Breast epithelium (tissue), 4 donors: Measurements from ENCODE around the gene CD47. TPM values are rescaled to one million over a fixed set of nuclear protein-coding genes. Genes with fewer than 3 reads are reported as not detected.

ENCODE experiments used
- DNase-seq, 2 donors: peaks; one replicate each; pipeline ENCODE4 v3.0.0-alpha.2; 2019; ENCODE audit warnings: low spot score in 2 of 2
- H3K27ac ChIP-seq, 2 donors: fragments of 200-600 bp; sonication (generic) in 1 of 2; one replicate each; pipeline ENCODE4 v1.5.1; 2016 to 2019; ENCODE audit warnings: mild to moderate bottlenecking in 1 of 2
- H3K27me3 ChIP-seq, 2 donors: fragments of 200-600 bp; sonication (generic) in 1 of 2; one replicate each; pipeline versions ENCODE4 v1.5.1 to v1.6.0; 2017 to 2019; ENCODE audit warnings: control low read depth in 1 of 2, mild to moderate bottlenecking in 1 of 2
- H3K36me3 ChIP-seq: fragments of 200-600 bp; one replicate; pipeline ENCODE4 v1.5.1; 2019
- H3K4me1 ChIP-seq, 2 donors: fragments of 200-600 bp; sonication (generic); one replicate each; pipeline ENCODE4 v1.5.1; 2016 to 2019; ENCODE audit warnings: control low read depth in 1 of 2
- H3K4me3 ChIP-seq, 3 donors: fragments of 200-600 bp; sonication (generic); 1 replicate in 2 of 3; 2 replicates in 1 of 3; pipeline ENCODE4 v1.5.1; 2016 to 2019; ENCODE audit warnings: mild to moderate bottlenecking in 3 of 3, moderate library complexity in 2 of 3
- H3K9me3 ChIP-seq, 2 donors: fragments of 200-600 bp; sonication (generic) in 1 of 2; one replicate each; pipeline ENCODE4 v1.5.1; 2016 to 2019; ENCODE audit warnings: control low read depth in 1 of 2
- POLR2A ChIP-seq: fragments of 450-650 bp; IDR thresholded peaks from one replicate; pipeline ENCODE4 v1.6.1; 2016; ENCODE audit warnings: antibody characterized with exemption, mild to moderate bottlenecking, moderate library complexity
- POLR2AphosphoS5 ChIP-seq, 3 donors: sonication (generic); formaldehyde crosslinking; IDR thresholded peaks; one replicate each; pipeline ENCODE4 v1.6.1; 2017; ENCODE audit warnings: antibody characterized with exemption in 3 of 3
- intact Hi-C: fragments of 100-400 bp; cut with DNase I; formaldehyde crosslinking; loops from one replicate; pipeline ENCODE4 v1.15.1; 2023; ENCODE audit warnings: low total_unique reads
- total RNA-seq, 3 donors: library from RNA; depleted of rRNA; stranded (reverse); fragments of >200 nt; gene quantifications; one replicate each; pipeline ENCODE4 v1.1.0, GENCODE V29; 2016
- TF ChIP-seq, protein P1 (sequence below), 3 donors: fragments of 450-650 bp; IDR thresholded peaks; one replicate each; pipeline ENCODE4 v1.5.1; 2016 to 2017; ENCODE audit warnings: antibody characterized with exemption in 3 of 3, mild to moderate bottlenecking in 3 of 3, moderate library complexity in 3 of 3

CD47 gene
- total RNA-seq, result 100 to 1,000 TPM in 1 of 3 donors, 10 to 100 TPM in 2; 52.8 to 126 (median 85.5) TPM

DNA sequence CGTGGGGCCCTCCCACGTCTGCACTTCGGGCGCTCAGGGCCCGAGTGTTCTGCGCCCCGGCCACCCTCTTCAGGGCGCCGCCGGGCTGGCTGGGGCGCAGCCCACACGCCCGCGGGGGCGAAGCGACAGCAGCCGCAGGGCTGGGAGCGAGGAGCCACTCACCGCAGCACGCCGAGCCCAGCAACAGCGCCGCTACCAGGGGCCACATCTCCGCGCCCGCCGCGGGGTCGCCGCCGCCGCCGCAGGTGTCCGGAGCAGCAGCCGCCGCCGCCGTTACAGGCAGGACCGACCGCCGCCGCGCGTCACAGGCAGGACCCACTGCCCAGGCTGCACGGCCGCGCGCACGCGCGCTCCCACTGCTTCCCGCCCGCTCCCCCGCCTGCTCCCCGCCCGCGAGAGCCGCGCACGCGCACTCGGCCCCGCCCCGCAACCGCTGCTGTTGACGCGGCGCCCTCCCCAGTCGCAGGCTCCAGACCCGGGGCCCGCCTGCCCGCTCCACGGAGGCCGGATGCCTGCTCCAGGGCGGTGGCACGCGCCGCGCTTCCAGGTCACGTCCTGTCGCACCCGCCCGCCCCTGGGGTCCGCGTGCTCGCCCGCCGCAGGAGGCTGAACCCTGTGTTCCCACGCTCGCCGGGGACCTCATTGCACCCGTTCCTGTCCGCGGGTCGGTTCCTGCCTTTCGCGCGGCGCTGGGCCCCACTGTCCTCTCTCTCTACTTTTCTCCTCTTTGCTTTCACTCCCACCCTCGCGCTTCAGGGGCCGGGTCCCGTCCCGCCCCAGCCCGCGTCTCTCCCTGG lies at the start of gene CD47:
Gene CD47, minus strand, starts transcription at position 331 of the 797 bp plus-strand sequence. Its CDS starts 123 bp downstream, at position 208.
- peak; percentile 59 to 88 (median 68) for TF ChIP-seq POLR2AphosphoS5 (IDR thresholded peaks at IDR 0.05)
- peak; percentile 50 for TF ChIP-seq POLR2A
- TF ChIP-seq, protein P1, sequence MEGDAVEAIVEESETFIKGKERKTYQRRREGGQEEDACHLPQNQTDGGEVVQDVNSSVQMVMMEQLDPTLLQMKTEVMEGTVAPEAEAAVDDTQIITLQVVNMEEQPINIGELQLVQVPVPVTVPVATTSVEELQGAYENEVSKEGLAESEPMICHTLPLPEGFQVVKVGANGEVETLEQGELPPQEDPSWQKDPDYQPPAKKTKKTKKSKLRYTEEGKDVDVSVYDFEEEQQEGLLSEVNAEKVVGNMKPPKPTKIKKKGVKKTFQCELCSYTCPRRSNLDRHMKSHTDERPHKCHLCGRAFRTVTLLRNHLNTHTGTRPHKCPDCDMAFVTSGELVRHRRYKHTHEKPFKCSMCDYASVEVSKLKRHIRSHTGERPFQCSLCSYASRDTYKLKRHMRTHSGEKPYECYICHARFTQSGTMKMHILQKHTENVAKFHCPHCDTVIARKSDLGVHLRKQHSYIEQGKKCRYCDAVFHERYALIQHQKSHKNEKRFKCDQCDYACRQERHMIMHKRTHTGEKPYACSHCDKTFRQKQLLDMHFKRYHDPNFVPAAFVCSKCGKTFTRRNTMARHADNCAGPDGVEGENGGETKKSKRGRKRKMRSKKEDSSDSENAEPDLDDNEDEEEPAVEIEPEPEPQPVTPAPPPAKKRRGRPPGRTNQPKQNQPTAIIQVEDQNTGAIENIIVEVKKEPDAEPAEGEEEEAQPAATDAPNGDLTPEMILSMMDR (IDR thresholded peaks at IDR 0.05), result no peak
- H3K27ac ChIP-seq, result peak within 1 kb of the TSS; percentile 92 to 96
- intact Hi-C loops, result loop anchor here (2.0 kb wide), 1 partner anchor 132 kb away; the partner anchor contains the start of gene IFT57
- no peaks in the 10 kb centered on the region for H3K36me3 ChIP-seq
- H3K4me1 ChIP-seq, result peaks cover 0 to 4% of the 10 kb centered on the region in 2 donors
- H3K27me3 ChIP-seq, result no peaks in the 10 kb centered on the region
- peak; percentile 91 to 93 for DNase-seq
- H3K4me3 ChIP-seq, result peak within 1 kb of the TSS; percentile 80 to 97 (median 96)
- no peaks in the 10 kb centered on the region for H3K9me3 ChIP-seq

DNA sequence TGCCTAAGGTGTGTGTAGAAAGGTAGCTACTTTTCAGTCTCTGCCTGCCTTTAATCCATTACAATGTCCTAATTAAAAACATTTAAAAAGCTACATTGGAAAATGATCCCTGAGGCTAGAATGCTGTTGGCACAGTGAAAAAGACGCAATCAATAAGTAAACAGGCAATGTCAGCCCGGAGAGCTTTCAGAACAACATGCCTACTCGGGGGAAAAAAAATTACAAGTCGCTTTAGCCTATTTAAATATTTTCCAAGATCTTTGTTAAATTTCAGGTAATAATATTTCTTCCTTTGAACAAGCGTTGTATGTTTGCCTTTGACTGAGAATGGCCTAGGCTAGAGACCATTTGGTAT lies 46.6 kb upstream of the CD47 start:
- no peak for TF ChIP-seq POLR2AphosphoS5 (IDR thresholded peaks at IDR 0.05)

DNA sequence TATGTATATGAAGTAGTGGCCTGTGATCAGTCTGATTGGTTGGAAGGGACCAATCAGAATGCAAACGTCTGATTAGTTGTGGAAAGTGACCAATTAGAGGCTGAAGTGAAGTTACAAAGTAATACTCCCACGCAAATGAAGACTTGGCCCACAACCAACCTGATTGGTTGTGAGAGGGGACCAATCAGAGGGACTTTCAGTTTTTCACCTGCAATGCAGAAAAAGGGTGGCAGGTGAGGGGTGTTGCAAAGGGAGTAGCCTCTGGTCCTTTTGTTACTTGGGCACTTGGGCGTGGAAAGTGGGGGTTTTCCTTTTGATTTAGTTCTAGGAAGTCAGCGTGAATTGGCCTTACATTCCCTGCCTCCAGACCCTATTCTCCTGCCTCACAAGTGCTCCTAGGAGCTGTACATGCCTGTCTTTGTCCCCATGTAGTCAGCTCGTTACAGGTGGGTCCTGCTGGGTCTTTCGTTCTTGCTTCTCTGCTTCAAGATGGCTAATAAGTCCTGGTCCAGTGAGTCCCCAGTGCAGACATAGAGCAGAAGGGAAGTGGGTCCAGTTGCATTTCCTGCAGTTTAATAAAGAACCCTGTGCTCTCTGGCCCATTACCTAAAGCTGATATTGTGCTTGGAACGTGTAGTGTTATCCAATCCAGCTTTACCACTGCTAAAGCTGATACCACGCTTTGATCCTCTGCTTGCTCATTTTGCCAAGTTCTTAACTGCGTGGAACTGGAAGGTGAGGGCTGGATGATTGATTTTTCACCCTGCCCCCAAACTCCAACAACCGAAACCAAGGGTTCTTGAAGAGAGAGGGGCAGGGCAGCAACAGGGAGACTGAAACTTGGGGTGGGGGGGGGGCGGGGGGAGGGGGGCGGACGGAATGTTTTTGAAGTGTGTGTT lies 46.0 kb upstream of the CD47 start:
- DNase-seq, result no peak
- intact Hi-C loops, result no loop called here
- no peaks in the 10 kb centered on the region for H3K27me3 ChIP-seq
- no peaks in the 10 kb centered on the region for H3K4me1 ChIP-seq
- no peaks in the 10 kb centered on the region for H3K36me3 ChIP-seq
- H3K27ac ChIP-seq, result no peak overlapping the region
- no peak for TF ChIP-seq POLR2A
- TF ChIP-seq, protein P1 (IDR thresholded peaks at IDR 0.05), result no peak
- no peak for TF ChIP-seq POLR2AphosphoS5 (IDR thresholded peaks at IDR 0.05)
- no peak overlapping the region for H3K4me3 ChIP-seq
- H3K9me3 ChIP-seq, result no peaks in the 10 kb centered on the region

More for the DNA sequence above, 46.6 kb upstream of the CD47 start:
- Histone ChIP-seq H3K4me1 (no peaks in the 10 kb centered on the region), H3K36me3 (no peaks in the 10 kb centered on the region), H3K9me3 (no peaks in the 10 kb centered on the region), H3K4me3 (no peak overlapping the region), H3K27ac (no peak overlapping the region), H3K27me3 (no peaks in the 10 kb centered on the region)
- intact Hi-C loops, result no loop called here
- no peak for DNase-seq

DNA sequence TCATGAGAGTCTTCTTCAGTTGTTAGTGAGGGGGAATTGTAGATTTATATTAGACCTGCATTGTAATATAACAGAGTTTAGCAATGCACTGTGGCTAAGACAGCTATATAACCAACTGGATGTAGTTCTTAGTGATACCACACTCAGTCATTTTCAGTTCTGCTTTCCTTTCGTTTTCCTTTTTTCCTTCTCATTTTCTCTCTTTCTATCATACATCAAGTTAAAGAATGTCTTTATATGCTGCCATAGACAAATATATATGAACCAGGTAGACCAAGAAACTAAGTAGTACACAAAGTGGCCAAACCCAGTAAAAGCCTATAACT lies 43.7 kb upstream of the CD47 start:
- no peak for DNase-seq
- intact Hi-C loops, result no loop called here
- H3K36me3 ChIP-seq, result no peaks in the 10 kb centered on the region
- H3K4me3 ChIP-seq, result no peak overlapping the region
- no peaks in the 10 kb centered on the region for H3K27me3 ChIP-seq
- TF ChIP-seq, protein P1 (IDR thresholded peaks at IDR 0.05), result no peak
- no peak for TF ChIP-seq POLR2A
- no peak for TF ChIP-seq POLR2AphosphoS5 (IDR thresholded peaks at IDR 0.05)
- H3K4me1 ChIP-seq, result no peaks in the 10 kb centered on the region
- no peaks in the 10 kb centered on the region for H3K9me3 ChIP-seq
- H3K27ac ChIP-seq, result no peak overlapping the region

DNA sequence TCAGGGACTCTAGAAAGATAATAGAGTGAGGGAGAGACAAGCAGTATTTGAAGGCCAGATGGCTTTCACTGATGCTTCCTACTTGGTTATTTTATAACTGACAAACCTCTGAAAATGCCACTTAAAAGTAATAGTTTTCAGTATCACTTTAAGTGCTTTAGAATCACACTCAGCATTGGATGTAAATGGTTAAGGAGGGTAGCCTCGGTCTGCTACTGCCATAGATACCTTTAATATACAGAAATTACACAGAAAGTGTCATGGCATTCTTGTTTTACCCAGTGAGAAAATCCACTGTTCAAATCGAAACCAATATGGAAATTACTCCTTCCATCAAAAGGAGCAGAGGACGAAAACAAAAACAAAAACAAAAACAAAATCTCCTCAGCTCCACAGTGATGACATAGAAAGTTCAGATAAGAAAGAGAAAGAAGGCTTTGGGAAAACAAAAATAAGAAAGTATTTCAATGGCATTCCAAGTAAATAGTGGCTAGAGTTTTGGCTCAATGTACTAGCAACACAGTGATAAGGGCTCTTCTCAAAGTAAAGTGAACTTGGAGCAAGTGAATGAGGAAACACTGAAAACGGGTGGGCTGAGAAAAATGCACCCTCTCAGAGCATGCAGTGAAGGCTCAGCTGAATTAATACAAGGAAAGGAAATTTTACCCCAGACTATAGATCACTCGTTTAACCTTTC lies 43.2 kb upstream of the CD47 start:
- Histone ChIP-seq H3K36me3 (no peaks in the 10 kb centered on the region), H3K4me1 (no peaks in the 10 kb centered on the region), H3K27ac (peak overlapping the region in 1 of 2 donors; percentile 65), H3K9me3 (no peaks in the 10 kb centered on the region), H3K4me3 (no peak overlapping the region), H3K27me3 (no peaks in the 10 kb centered on the region)
- TF ChIP-seq, protein P1 (IDR thresholded peaks at IDR 0.05), result no peak
- no peak for TF ChIP-seq POLR2AphosphoS5 (IDR thresholded peaks at IDR 0.05)
- TF ChIP-seq POLR2A, result no peak
- DNase-seq, result no peak
- intact Hi-C loops, result no loop called here
